Activated naive CD4-positive, alpha-beta T cell treated with anti-CD3 and anti-CD28 coated beads, Interleukin-2, amount 10 ng/mL, durations not matched to agents 7 days and 5 days (primary cell): Measurements from ENCODE around the gene FOXO6.
A peak's percentile ranks its signal among the peaks of the same experiment; 100 is the strongest.

Experiments
- CTCF ChIA-PET: fragments of 350-600 bp; sonication (Branson Sonifier 250); formaldehyde crosslinking; loops from one replicate; lab custom pipeline; 2021; ENCODE audit warnings: antibody characterized with exemption; lab: Charles Lee
- DNase-seq: peaks from one replicate; pipeline ENCODE4 v3.0.0-alpha.2; 2020
- H3K27ac Mint-ChIP-seq: one replicate; pipeline ENCODE4 v1.8.0; 2021; ENCODE audit warnings: mild to moderate bottlenecking, moderate library complexity, mixed read lengths
- H3K27me3 Mint-ChIP-seq: one replicate; pipeline ENCODE4 v1.8.0; 2021; ENCODE audit warnings: mild to moderate bottlenecking, mixed read lengths
- H3K36me3 Mint-ChIP-seq: one replicate; pipeline ENCODE4 v1.8.0; 2021; ENCODE audit warnings: mixed read lengths
- H3K4me1 Mint-ChIP-seq: one replicate; pipeline ENCODE4 v1.8.0; 2021; ENCODE audit warnings: mixed read lengths
- H3K4me3 Mint-ChIP-seq: one replicate; pipeline ENCODE4 v1.8.0; 2021; ENCODE audit warnings: mild to moderate bottlenecking, moderate library complexity, mixed read lengths
- H3K9me3 Mint-ChIP-seq: one replicate; pipeline ENCODE4 v1.8.0; 2021; ENCODE audit warnings: mixed read lengths

FOXO6 gene

DNA sequence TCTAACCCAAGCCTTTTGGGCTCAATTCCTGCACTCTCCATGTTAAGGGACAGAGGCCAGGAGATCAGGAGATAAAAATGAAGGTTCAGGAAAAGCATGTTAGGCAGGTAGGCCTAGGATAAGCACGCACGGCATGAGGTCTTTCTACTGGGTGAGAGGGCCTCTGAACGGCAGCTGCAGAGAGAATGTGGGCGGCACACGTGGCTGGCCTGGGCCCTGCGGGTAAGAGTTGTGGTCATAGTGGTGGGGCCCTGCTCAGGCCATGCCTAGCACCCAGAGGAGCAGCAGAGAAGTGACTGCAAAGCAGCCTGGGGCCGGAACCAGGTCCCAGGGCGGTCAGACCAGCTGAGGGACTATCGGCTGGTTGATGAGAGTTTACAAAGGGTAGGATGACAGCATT, 7.5 kb upstream of the FOXO6 start:
- H3K9me3 Mint-ChIP-seq, result no peaks in the 10 kb centered on the region
- H3K4me1 Mint-ChIP-seq, result no peaks in the 10 kb centered on the region
- no peak overlapping the region for H3K4me3 Mint-ChIP-seq
- no peak overlapping the region for H3K27ac Mint-ChIP-seq
- peaks cover 36% of the 10 kb centered on the region for H3K27me3 Mint-ChIP-seq
- DNase-seq, result no peak
- H3K36me3 Mint-ChIP-seq, result no peaks in the 10 kb centered on the region
- CTCF ChIA-PET, result no interaction called here

DNA sequence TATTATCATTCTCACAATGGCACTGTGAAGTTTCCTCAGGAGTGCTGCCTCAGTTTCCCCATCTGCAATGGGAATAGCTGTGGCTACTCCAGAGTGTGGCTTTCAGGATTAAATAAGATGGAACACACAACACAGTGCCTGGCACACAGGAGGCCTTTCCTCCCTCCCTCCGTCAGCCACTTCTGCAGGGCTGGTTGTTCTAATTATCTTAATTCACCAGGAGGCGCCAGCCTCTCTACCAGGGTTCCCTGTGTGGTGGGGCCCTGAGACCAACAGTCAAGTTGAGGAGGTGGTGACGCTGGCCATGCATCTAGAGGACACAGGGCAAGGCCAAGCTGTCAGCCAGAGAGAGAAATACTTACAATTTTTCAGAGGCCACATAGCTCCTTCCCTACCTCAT, 6.3 kb upstream of the FOXO6 start:
- Mint-ChIP-seq H3K36me3 (no peaks in the 10 kb centered on the region), H3K4me1 (no peaks in the 10 kb centered on the region), H3K27me3 (peaks cover 40% of the 10 kb centered on the region), H3K4me3 (no peak overlapping the region), H3K9me3 (no peaks in the 10 kb centered on the region), H3K27ac (no peak overlapping the region)
- CTCF ChIA-PET, result no interaction called here
- DNase-seq, result no peak

DNA sequence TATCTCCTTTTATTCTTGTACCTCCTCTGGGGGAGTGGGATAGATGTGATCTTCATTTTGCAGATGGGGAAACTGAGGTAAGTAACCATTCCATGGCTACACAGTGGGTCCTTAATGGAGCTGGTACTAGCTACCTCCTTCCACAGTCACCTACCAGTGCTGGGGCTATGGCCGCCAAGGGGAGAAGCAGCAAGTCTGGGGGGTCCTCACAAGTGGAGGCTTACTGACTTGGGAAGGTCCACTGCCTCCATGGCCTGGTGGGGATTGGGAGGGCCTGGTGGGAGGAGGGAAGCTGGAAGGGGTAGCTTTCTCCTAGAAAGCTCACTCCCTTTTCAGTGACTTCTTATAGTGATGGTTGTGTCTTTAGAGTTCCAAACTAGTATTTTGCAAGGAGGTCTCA, 5.9 kb upstream of the FOXO6 start:
- DNase-seq, result no peak
- CTCF ChIA-PET, result no interaction called here
- no peaks in the 10 kb centered on the region for H3K9me3 Mint-ChIP-seq
- H3K4me1 Mint-ChIP-seq, result no peaks in the 10 kb centered on the region
- no peak overlapping the region for H3K4me3 Mint-ChIP-seq
- H3K27me3 Mint-ChIP-seq, result peaks cover 42% of the 10 kb centered on the region
- no peaks in the 10 kb centered on the region for H3K36me3 Mint-ChIP-seq
- no peak overlapping the region for H3K27ac Mint-ChIP-seq

DNA sequence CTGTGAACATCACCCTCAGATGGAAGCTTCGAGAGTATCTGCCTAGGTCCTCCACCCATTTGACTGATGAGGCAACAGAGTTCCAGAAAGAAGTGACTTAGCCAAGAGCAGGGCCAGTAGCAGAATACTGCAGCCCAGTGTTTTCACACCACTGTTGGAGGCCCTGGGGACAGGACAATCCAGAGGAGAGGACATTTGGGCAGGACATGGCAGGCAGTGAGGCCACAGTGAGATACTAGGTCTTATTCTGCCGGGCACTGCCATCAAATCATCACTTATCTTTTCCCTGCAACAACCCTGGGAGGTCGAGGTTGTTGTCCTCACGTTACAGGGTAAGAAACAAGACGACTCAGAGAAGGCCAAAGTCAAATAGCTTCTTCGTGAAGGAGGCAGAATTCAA, 5.5 kb upstream of the FOXO6 start:
- CTCF ChIA-PET, result interaction anchor here (1.0 to 1.3 kb wide), 2 partner anchors 59 to 73 kb away, joined by 3 read pairs; no protein-coding TSS in a partner anchor
- H3K27me3 Mint-ChIP-seq, result peaks cover 46% of the 10 kb centered on the region
- H3K4me1 Mint-ChIP-seq, result no peaks in the 10 kb centered on the region
- H3K4me3 Mint-ChIP-seq, result no peak overlapping the region
- no peaks in the 10 kb centered on the region for H3K9me3 Mint-ChIP-seq
- no peak overlapping the region for H3K27ac Mint-ChIP-seq
- no peak for DNase-seq
- H3K36me3 Mint-ChIP-seq, result no peaks in the 10 kb centered on the region

DNA sequence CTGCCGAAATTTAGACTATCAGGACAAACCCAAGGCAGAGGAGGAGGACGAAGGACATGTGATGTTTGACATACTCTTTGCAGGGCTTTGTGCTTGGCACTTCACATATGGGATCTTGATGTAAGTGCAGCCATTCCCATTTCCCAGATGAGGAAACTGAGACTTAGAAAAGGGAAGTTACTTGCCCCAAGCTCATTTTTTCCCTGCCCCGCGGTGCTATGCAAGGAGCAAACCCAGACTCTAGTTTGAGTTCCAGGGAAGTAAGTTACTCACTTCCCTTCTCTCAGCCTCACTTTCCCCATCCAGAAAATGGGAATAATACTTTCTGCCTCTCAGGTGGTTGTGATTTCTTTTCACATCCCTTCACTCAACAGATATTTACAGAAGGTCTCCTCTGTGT, 4.5 kb upstream of the FOXO6 start:
- CTCF ChIA-PET, result interaction anchor here (1.0 to 1.3 kb wide), 2 partner anchors 58 to 74 kb away, joined by 3 read pairs; no protein-coding TSS in a partner anchor

DNA sequence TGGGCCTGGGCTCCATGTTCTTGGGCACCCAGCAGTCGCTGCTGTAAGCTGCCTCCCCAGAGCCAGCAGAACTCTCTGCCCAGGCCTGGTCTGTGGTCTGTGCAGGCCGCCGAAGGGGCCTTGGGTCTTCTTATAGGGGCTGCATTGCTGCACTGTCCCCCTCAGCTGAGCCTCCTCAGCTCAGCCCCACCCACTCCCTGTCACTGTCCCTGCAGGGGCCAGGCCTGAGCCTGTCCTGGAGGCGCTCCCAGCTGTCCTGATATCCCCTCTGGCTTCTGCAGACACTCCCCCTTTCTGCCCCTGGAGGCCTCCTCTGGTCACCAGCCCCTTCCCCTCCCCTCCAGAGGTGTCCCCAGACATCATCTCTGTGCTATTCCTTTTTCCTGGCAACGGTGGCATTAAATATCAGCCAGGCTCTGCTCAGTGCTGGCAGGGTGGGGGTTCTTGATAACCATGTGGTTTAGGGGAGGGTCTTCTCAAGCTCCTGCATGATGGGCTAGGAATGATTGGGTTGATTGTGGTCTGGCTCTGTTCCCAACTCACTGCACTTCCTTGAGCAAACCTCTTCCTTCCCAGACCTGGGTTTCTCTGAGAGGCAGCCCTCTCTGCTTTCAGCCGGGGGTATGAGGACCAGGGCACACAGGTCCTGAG, 3.7 kb upstream of the FOXO6 start:
- H3K4me1 Mint-ChIP-seq, result no peaks in the 10 kb centered on the region
- H3K27ac Mint-ChIP-seq, result no peak overlapping the region
- CTCF ChIA-PET, result no interaction called here
- H3K4me3 Mint-ChIP-seq, result no peak overlapping the region
- peaks cover 55% of the 10 kb centered on the region for H3K27me3 Mint-ChIP-seq
- DNase-seq, result no peak
- H3K9me3 Mint-ChIP-seq, result no peaks in the 10 kb centered on the region
- H3K36me3 Mint-ChIP-seq, result no peaks in the 10 kb centered on the region

More for the DNA sequence above, 4.5 kb upstream of the FOXO6 start:
- no peak overlapping the region for H3K4me3 Mint-ChIP-seq
- no peak overlapping the region for H3K27ac Mint-ChIP-seq
- H3K36me3 Mint-ChIP-seq, result no peaks in the 10 kb centered on the region
- H3K9me3 Mint-ChIP-seq, result no peaks in the 10 kb centered on the region
- no peak for DNase-seq
- H3K27me3 Mint-ChIP-seq, result peaks cover 47% of the 10 kb centered on the region
- H3K4me1 Mint-ChIP-seq, result no peaks in the 10 kb centered on the region

DNA sequence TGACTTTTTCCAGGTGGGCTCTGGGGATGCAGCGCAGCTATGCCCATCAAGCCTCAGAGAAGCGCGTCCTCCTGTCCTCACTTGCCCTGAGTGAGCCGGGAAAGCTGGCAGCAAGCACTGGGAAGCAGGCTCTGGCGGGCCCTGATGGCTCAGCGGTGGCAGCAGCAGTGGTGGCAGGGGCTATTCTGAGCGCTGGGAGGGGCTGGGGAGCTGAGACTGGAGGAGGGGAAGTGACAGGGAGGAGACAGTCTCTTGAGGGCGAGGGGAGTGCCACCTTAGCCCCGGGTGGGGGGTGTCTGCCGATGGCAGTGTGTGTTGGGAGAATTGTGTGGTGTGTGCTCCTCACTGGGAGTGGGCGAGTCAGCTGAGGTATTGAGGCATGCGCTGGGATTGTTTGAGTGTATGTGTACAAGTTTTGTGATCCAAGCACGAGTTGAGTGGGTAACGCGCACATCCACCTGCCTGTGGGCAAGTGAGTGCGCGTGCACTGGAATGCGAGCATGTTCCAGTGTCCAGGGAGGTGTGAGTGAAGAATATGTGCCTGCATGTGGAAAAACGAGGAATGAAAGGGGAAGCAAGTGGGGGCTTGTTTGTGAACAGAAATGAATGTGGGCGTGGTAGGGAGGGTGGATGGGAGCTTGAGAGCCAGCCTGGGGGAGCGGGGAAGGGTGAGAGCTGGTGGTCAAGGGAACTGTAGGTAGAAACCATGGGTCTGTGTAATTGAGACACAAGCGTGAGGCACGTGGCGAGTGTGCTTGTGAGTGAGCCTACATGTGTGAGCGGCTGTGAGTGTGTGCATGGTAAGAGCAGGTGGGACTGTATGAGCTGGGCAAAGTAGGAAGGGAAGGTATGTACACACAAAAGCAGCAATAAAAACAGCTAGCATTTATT, 2.9 kb upstream of the FOXO6 start:
- DNase-seq, result no peak
- no peaks in the 10 kb centered on the region for H3K4me1 Mint-ChIP-seq
- no peak overlapping the region for H3K27ac Mint-ChIP-seq
- H3K9me3 Mint-ChIP-seq, result no peaks in the 10 kb centered on the region
- H3K36me3 Mint-ChIP-seq, result no peaks in the 10 kb centered on the region
- peaks cover 63% of the 10 kb centered on the region for H3K27me3 Mint-ChIP-seq
- CTCF ChIA-PET, result no interaction called here
- no peak overlapping the region for H3K4me3 Mint-ChIP-seq

DNA sequence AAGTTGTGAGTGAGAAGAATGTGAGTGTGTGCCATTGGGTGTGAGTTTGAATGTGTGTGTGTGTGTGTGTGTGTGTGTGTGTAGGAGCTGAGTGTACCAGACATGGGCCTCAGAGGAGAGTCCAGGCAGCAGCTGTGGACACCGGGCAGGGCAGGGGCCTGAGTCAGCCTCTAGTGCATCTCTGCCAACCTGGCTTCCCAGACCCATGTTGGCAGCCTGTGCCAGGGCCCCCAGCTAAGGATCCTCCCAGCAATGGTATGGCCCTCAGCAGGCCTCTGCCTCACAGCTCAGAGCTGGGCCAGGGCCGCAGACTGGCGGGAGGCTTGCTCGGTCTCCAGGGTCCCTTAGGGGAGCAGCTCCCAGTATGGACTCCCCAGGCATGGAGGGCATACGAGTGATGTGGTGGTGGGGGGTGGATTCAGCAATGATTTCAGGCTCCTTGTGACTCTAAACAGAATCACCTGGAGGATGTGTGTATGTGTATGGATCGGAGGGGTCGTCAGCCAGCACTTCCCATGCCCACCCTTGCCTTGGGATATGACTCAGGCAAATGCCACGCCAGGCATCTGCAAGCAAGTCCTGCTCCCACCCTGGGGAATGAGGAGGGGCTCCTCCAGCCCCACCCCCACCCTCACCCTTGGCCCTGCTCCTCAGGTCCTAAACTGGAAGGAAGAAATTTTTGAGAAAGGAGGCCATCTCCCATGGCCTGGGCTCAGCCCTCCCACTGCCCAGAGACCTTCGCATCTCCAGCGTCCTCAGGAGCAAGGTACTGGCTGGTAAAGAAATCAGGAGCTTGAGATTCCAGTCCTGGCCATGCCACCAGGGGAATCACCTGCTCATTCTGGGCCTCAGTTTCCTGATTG, 1.8 kb upstream of the FOXO6 start:
- H3K9me3 Mint-ChIP-seq, result no peaks in the 10 kb centered on the region
- H3K27ac Mint-ChIP-seq, result no peak overlapping the region
- no peak for DNase-seq
- peaks cover 74% of the 10 kb centered on the region for H3K27me3 Mint-ChIP-seq
- CTCF ChIA-PET, result no interaction called here
- H3K4me3 Mint-ChIP-seq, result no peak overlapping the region
- H3K36me3 Mint-ChIP-seq, result no peaks in the 10 kb centered on the region
- no peaks in the 10 kb centered on the region for H3K4me1 Mint-ChIP-seq

DNA sequence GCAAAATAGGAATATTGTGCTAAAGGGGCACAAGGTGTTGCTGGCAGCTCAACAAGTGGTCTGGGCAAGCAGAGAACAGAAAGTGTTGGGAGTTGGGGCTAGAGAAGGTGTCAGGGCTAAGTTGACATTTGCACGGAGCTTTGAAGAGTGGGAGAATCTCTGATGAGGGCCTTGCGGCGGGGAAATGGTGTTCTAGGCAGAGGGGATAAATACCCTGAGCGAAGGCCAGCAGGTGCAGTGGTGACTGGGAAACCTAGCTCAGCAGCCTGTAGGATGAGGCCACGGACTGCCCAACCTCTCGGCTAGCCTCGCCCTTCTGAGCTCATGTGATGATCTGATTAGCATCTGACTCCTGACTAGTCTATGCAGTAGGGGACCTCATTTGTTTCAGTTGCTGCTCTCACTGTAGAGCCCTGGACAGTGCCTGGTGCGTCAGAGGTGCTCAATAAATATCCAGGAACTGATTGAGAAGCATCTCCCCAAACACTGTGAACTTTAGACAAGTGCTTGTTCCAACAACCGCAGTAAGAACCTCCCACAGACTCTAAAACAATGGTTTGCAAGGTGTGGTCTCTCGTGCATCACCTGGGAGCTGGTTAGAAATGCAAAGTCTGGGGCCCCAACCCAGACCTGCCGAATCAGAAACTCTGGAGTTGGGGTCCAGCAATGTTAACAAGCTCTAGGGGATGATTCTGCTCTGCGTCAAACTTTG, 1.0 kb upstream of the FOXO6 start:
- Mint-ChIP-seq H3K9me3 (no peaks in the 10 kb centered on the region), H3K27me3 (peaks cover 79% of the 10 kb centered on the region), H3K4me3 (peak overlapping the region; percentile 59), H3K4me1 (no peaks in the 10 kb centered on the region), H3K36me3 (no peaks in the 10 kb centered on the region), H3K27ac (no peak overlapping the region)
- DNase-seq, result no peak
- CTCF ChIA-PET, result no interaction called here

DNA sequence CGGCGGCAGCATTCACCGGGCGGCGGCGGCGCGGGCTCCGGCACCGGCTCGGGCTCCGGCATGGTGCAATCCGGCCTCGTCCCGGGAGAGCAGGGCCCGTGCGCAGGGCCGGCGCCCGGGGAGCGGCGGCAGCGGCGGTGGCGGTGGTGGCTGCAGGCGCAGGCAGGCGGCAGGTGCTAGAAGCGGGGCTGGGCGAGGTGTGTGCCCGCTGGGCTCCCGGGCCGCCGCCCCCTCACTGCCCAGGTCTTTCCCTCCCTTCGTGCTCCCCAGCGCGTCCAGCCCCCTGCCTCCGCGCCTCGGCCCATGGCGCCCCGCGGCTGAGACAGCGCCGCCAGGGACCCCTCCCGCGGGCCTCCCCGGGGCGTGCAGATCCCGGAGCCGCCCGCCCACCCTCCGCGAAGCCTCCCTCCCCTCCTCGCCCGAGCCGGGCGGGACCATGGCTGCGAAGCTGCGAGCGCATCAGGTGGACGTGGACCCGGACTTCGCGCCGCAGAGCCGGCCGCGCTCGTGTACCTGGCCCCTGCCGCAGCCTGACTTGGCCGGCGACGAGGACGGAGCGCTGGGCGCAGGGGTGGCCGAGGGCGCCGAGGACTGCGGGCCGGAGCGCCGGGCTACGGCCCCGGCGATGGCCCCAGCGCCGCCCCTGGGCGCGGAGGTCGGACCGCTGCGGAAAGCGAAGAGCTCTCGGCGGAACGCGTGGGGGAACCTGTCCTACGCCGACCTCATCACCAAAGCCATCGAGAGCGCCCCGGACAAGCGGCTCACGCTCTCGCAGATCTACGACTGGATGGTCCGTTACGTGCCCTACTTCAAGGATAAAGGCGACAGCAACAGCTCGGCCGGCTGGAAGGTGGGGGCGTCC, 492 bp downstream of the FOXO6 start:
- Mint-ChIP-seq H3K27ac (no peak overlapping the region), H3K36me3 (no peaks in the 10 kb centered on the region), H3K4me3 (peak overlapping the region; percentile 42), H3K9me3 (no peaks in the 10 kb centered on the region), H3K4me1 (peaks cover 3% of the 10 kb centered on the region), H3K27me3 (peaks cover 85% of the 10 kb centered on the region)
- DNase-seq, result peak; percentile 43
- CTCF ChIA-PET, result interaction anchor here (0.8 to 1.0 kb wide), 2 partner anchors 8 to 16 kb away, joined by 3 read pairs; no protein-coding TSS in a partner anchor

DNA sequence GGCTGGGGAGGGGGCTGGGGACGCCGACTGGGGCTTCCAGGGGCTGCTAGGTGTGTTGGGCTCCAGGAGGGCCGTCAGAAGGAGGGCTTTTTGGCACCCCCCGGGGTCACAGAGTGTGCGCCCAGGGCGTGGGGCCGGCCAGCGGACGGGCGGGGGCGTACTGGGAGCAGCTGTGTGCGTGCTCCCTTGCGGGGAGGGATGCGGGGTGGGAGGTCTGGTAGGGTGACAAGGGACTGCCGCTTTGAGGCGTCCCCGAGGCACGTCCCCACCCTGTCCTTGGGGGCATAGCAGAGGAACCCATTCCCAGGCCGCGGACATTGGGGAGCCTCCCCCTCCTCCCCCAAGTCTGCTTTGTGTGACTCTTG, 1.1 kb downstream of the FOXO6 start:
- Mint-ChIP-seq H3K9me3 (no peaks in the 10 kb centered on the region), H3K4me1 (peaks cover 3% of the 10 kb centered on the region), H3K27ac (no peak overlapping the region), H3K36me3 (no peaks in the 10 kb centered on the region), H3K27me3 (peaks cover 85% of the 10 kb centered on the region), H3K4me3 (peak overlapping the region; percentile 46)
- CTCF ChIA-PET, result interaction anchor here (0.8 kb wide), 1 partner anchor 15 kb away, joined by 3 read pairs; no protein-coding TSS in a partner anchor
- no peak for DNase-seq

DNA sequence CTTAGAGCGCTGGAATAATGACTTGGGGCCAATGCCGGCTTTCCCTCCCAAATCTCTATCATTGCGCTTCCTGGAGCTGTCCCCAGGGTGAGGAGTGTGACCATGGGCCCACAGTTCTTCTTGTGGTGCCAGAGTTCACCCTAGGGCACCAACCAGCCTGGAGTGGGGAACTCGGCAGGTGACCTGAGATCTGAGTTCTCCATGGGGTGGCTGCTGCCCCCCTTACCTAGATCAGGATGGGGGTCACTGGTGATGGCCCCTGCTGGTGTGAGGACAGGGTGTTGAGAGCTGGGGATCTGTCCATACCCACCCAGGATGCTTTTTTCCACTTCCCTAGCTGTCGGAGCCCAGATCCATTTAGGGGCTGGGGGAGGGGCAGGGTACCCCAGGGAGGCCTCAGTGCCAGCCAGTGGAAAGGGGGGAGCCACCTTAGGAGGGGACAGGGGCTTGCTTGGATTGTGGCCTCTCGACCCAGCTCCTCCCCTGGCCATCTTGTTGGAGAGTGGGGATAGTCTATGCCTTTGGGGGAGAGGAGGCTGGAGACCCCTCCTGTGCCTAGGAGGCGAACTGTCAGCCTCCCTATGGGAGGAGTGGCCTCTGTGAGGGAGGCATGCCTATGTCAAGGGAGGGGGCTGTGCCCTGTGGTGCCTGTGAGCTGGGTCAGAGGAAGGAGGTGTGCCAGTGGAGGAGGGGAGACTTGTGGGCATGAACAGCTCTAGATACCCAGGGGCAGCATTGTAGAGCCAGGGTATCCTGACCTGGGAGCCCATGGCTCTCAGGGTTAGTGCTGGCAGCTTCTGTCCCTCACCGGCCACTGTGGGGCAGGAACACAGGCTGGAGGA, 1.7 kb downstream of the FOXO6 start:
- Mint-ChIP-seq H3K9me3 (no peaks in the 10 kb centered on the region), H3K4me1 (peaks cover 3% of the 10 kb centered on the region), H3K27ac (no peak overlapping the region), H3K27me3 (peaks cover 85% of the 10 kb centered on the region), H3K36me3 (no peaks in the 10 kb centered on the region), H3K4me3 (peak overlapping the region; percentile 46)
- CTCF ChIA-PET, result interaction anchor here (0.8 kb wide), 1 partner anchor 15 kb away, joined by 3 read pairs; no protein-coding TSS in a partner anchor
- no peak for DNase-seq
